ENCODE measurements around the gene HACD3. TPM values are rescaled to one million over a fixed set of nuclear protein-coding genes. Genes with fewer than 3 reads are reported as not detected.

Gene HACD3, protein sequence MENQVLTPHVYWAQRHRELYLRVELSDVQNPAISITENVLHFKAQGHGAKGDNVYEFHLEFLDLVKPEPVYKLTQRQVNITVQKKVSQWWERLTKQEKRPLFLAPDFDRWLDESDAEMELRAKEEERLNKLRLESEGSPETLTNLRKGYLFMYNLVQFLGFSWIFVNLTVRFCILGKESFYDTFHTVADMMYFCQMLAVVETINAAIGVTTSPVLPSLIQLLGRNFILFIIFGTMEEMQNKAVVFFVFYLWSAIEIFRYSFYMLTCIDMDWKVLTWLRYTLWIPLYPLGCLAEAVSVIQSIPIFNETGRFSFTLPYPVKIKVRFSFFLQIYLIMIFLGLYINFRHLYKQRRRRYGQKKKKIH
- total RNA-seq, result 89.2 and 90.8 TPM in 2 replicates

DNA sequence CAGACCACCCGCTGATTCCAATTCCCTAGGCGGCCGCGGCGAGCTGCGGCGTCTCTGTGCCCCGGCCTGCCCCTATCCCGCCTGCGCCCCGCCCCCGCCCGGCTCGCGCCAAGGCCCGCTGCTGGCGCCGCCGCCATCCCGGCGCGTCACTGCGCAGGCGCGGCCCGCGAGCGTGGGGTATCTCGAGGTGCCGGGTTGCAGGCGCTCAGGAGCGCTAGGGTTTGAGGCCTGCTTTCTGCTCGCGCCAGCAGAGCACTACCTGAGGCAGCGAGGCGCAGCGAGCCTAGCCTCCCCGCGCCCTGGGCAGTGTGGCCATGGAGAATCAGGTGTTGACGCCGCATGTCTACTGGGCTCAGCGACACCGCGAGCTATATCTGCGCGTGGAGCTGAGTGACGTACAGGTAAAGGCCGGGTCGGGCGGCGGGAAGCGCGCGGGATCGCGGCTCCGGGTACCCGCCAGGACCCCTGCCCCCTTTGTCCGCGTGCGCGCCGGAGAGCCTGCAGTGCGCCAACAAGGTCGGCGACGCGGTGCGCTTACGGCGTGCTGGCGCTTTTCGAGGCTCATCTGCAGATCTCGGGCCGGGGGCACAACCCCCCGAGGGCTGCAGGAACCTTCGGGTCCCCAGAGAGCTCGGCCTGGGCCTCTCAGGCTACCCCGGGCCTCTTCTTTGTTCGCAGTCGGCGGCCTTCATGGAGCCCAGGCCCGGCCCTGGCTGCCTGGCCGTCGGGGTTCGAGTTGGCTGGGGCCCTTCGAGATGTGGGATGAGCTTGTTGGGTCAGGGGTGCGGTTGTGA lies at the start of gene HACD3:
TSS of gene HACD3 (plus strand) at position 146 of the 794 bp plus-strand sequence. CDS start at position 315, 169 bp downstream.

DNA sequence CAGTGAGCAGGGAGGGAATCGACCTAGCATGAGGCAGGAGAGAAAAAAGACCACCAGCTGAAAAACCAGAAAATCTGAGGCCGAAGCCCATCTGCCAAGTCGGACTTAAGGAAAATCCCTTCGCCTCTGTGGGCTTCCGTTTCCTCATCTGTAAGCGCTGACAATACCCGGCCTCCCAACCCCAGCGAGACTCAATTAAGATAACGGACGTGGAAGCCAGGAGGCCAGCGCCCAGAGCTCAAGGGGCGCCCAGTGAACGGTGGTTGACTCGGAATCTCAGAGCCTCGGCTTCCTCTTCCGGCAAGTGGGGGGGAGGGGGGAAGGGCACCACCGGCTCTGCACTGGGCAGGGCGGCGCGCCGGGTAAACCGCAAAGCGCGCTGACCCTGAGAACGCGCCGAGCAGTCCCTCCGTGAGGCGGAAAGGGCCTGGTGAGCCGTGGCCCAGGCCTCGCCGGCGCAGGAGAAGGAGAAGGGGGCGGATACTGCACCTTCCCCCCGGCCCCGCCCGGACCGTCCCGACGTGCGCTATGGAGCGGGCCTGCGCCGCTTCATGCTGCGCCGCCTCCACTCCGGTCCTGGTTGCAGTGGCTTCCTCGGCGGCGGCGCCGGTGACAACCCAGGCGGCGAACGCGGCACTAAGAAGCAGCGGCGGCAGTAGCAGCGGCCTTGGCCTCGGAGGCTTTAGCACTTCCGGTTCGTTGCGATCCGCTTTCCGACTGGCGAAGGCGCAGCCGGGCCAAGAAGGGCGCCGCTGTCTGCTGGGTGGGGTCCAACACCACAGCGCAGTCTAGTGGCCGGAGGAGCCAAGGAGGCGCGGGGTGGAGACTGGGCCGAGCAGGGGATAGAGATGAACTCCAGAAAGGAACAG lies 13.0 kb upstream of the HACD3 start, which contains the start of gene DPP8:
TSS of gene DPP8 (minus strand) at position 693 of the 869 bp plus-strand sequence. CDS start 5,136 bp downstream, outside the sequence.

DNA sequence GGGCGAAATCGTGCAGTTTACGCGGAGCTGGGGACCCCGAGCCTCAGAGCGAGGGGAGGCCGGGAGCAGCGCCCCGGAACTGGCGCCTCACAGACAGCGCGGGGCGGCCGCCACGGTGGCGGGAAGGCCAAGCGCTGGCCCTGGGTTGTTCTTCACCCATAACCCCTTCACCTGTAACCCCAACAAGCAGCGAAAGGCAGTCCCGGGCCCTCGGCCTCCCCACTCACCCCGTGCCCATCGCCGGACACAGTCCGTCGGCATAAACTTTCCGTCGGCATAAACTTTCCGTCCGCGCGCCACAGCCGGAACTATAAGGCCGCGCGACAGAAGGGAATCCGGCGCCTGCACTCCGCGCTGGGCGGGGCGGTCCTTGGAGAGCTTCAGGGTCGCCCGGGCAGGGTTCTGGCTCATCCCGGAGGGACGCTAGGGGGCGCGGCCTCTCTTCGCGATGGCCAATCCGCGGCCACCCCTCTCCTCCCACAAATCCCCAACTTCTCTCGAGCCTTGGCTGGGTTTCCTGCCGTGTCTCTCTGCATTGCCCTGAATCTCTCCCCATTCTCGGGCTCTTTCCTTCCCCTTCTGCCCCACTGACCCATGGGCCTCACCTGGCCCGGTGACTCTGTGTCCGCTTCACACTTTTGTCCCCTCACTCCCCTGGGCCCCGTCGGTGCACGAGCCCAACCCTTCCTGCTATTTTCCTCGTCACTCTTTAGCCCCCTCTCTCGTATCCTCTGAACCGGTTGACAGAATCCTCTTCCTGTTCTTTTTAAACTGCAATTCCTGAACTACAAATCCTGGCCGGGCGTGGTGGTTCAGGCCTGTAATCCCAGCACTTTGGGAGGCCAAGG lies 80.8 kb downstream of the HACD3 start, which contains the start of gene INTS14:
TSS of gene INTS14 (minus strand) at position 261 of the 848 bp plus-strand sequence. CDS start 3,751 bp downstream, outside the sequence.

DNA sequence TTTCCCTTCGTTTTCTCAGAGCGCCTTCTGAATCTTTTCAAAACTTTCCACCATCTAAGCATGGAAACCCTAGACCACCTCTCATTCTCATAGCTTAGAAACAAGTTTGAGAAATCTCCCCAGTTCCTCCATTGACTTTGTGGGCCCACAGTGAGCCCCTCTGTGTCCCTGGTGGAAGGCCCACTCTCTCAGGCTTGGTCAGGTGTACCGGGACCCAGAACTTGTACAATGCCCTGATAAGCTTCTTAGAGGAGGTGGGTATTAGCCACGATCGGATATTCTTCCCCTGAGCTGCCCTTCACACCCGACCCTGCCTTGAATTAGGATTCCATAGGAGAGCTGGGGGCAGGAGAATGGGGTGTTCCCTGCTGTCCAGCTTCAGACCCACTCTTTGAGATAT lies 91.4 kb downstream of the HACD3 start, which contains the start of gene SLC24A1:
TSS of gene SLC24A1 (plus strand) at position 301 of the 400 bp plus-strand sequence. CDS start 2,143 bp downstream, outside the sequence.

Small RNA genes lying within 50 kb of the gene (small RNA-seq; reads per million reads assigned to genes)
- gene RF00019, result not detected
- gene RNU6-19P, result 0.08 reads per million

Other genes starting within 250 kb of the HACD3 start
- 3.7 and 6.2 TPM in 2 replicates for gene PARP16, start 243.6 kb upstream of the HACD3 start, total RNA-seq
- not detected in 2 replicates for gene RNU5A-1, start 234.4 kb upstream of the HACD3 start, total RNA-seq
- not detected in 2 replicates for gene RNU5B-1, start 225.8 kb upstream of the HACD3 start, total RNA-seq
- under 0.01 and 0.33 TPM in 2 replicates for gene IGDCC3, start 152.5 kb upstream of the HACD3 start, total RNA-seq
- under 0.01 TPM in 1 of 2 replicates, not detected in the other for gene IGDCC4, start 107.5 kb upstream of the HACD3 start, total RNA-seq
- gene DPP8, start 12.8 kb upstream of the HACD3 start, total RNA-seq, result 45.4 and 51.4 TPM in 2 replicates
- 41.5 and 44.7 TPM in 2 replicates for gene INTS14, start 80.7 kb downstream of the HACD3 start, total RNA-seq
- gene SLC24A1, start 91.5 kb downstream of the HACD3 start, total RNA-seq, result 9.2 and 13.7 TPM in 2 replicates

Data from vein endothelial cell (primary cell).